ENCODE data around the gene STC2. TPM values are rescaled to one million over a fixed set of nuclear protein-coding genes. Genes with fewer than 3 reads are reported as not detected.

The STC2 gene
- total RNA-seq, 2 experiments from 2014 or later = 6.7 to 13.0 TPM

GRCh38 chr5:173315495-173316338 is 12.5 kb downstream of the STC2 start:
- H3K27me3 Mint-ChIP-seq = peaks cover 44% of the 10 kb centered on the region
- ATAC-seq (no peak), DNase-seq (no peak)
- no peaks in the 10 kb centered on the region for H3K4me1 Mint-ChIP-seq
- H3K4me3 Mint-ChIP-seq = no peak overlapping the region
- H3K27ac Mint-ChIP-seq = no peak overlapping the region
- CTCF ChIA-PET = interaction anchor here (1.4 kb wide), 1 partner anchor 16 kb away, joined by 7 read pairs; no protein-coding TSS in a partner anchor
- H3K36me3 Mint-ChIP-seq = peaks cover 12% of the 10 kb centered on the region
- no peaks in the 10 kb centered on the region for H3K9me3 Mint-ChIP-seq (ENCODE audit: low read depth)

- H3K4me3 Mint-ChIP-seq = no peak overlapping the region
- CTCF ChIA-PET = interaction anchor here (0.9 to 1.4 kb wide), 3 partner anchors 14 to 17 kb away, joined by 3 to 7 read pairs (median 4); partner anchors contain the start of gene STC2
- H3K4me1 Mint-ChIP-seq = no peaks in the 10 kb centered on the region
- H3K27me3 Mint-ChIP-seq = peaks cover 47% of the 10 kb centered on the region
- no peak overlapping the region for H3K27ac Mint-ChIP-seq
- no peaks in the 10 kb centered on the region for H3K9me3 Mint-ChIP-seq (ENCODE audit: low read depth)
- DNase-seq (no peak), ATAC-seq (no peak)
- peaks cover 10% of the 10 kb centered on the region for H3K36me3 Mint-ChIP-seq
Observed at GRCh38 chr5:173314166-173314952, 13.9 kb downstream of the STC2 start.

GRCh38 chr5:173313351-173313801 is 14.8 kb downstream of the STC2 start:
- no peak overlapping the region for H3K27ac Mint-ChIP-seq
- peaks cover 48% of the 10 kb centered on the region for H3K27me3 Mint-ChIP-seq

GRCh38 chr5:173312821-173313220 is 15.4 kb downstream of the STC2 start:
- Mint-ChIP-seq H3K36me3 (peaks cover 4% of the 10 kb centered on the region), H3K27ac (no peak overlapping the region), H3K4me3 (no peak overlapping the region), H3K4me1 (no peaks in the 10 kb centered on the region), H3K27me3 (peaks cover 51% of the 10 kb centered on the region), H3K9me3 (ENCODE audit: low read depth) (no peaks in the 10 kb centered on the region)
- no peak for ATAC-seq
- CTCF ChIA-PET = no interaction called here
- no peak for DNase-seq

More at GRCh38 chr5:173313351-173313801, 14.8 kb downstream of the STC2 start:
- Mint-ChIP-seq H3K4me1 (no peaks in the 10 kb centered on the region), H3K4me3 (no peak overlapping the region), H3K36me3 (peaks cover 7% of the 10 kb centered on the region), H3K9me3 (ENCODE audit: low read depth) (no peaks in the 10 kb centered on the region)
- CTCF ChIA-PET = no interaction called here
- DNase-seq (no peak), ATAC-seq (no peak)

- Mint-ChIP-seq H3K4me3 (no peak overlapping the region), H3K4me1 (no peaks in the 10 kb centered on the region), H3K27me3 (peaks cover 54% of the 10 kb centered on the region), H3K36me3 (peaks cover 2% of the 10 kb centered on the region), H3K27ac (no peak overlapping the region), H3K9me3 (ENCODE audit: low read depth) (no peaks in the 10 kb centered on the region)
- DNase-seq (no peak), ATAC-seq (no peak)
- CTCF ChIA-PET = interaction anchor here (1.0 kb wide), 1 partner anchor 28 kb away, joined by 3 read pairs; no protein-coding TSS in a partner anchor
Observed at GRCh38 chr5:173311818-173312585, 16.2 kb downstream of the STC2 start.

- no peak overlapping the region for H3K27ac Mint-ChIP-seq
- peaks cover 55% of the 10 kb centered on the region for H3K27me3 Mint-ChIP-seq
- CTCF ChIA-PET = interaction anchor here (1.0 to 1.4 kb wide), 2 partner anchors 21 to 27 kb away, joined by 3 to 4 read pairs; no protein-coding TSS in a partner anchor
- no peaks in the 10 kb centered on the region for H3K4me1 Mint-ChIP-seq
- no peak for DNase-seq
- H3K4me3 Mint-ChIP-seq = no peak overlapping the region
- H3K36me3 Mint-ChIP-seq = peaks cover 1% of the 10 kb centered on the region
- no peak for ATAC-seq
- H3K9me3 Mint-ChIP-seq (ENCODE audit: low read depth) = no peaks in the 10 kb centered on the region
Observed at GRCh38 chr5:173310861-173311785, 17.1 kb downstream of the STC2 start.

GRCh38 chr5:173310218-173310769 is 17.9 kb downstream of the STC2 start:
- H3K27me3 Mint-ChIP-seq = peaks cover 54% of the 10 kb centered on the region
- CTCF ChIA-PET = interaction anchor here (1.4 kb wide), 1 partner anchor 21 kb away, joined by 4 read pairs; no protein-coding TSS in a partner anchor

GRCh38 chr5:173309731-173310130 is 18.5 kb downstream of the STC2 start:
- H3K27me3 Mint-ChIP-seq = peaks cover 50% of the 10 kb centered on the region
- no peaks in the 10 kb centered on the region for H3K9me3 Mint-ChIP-seq (ENCODE audit: low read depth)
- H3K4me3 Mint-ChIP-seq = no peak overlapping the region
- no peak overlapping the region for H3K27ac Mint-ChIP-seq
- no peak for DNase-seq
- peaks cover 1% of the 10 kb centered on the region for H3K36me3 Mint-ChIP-seq
- CTCF ChIA-PET = no interaction called here
- no peaks in the 10 kb centered on the region for H3K4me1 Mint-ChIP-seq
- ATAC-seq = no peak

More at GRCh38 chr5:173310218-173310769, 17.9 kb downstream of the STC2 start:
- no peak for ATAC-seq
- no peak overlapping the region for H3K4me3 Mint-ChIP-seq
- H3K27ac Mint-ChIP-seq = no peak overlapping the region
- no peak for DNase-seq
- no peaks in the 10 kb centered on the region for H3K4me1 Mint-ChIP-seq
- H3K36me3 Mint-ChIP-seq = peaks cover 1% of the 10 kb centered on the region
- H3K9me3 Mint-ChIP-seq (ENCODE audit: low read depth) = no peaks in the 10 kb centered on the region

- CTCF ChIA-PET = interaction anchor here (1.6 kb wide), 1 partner anchor 11 kb away, joined by 3 read pairs; no protein-coding TSS in a partner anchor
Observed at GRCh38 chr5:173308226-173308625, 20.0 kb downstream of the STC2 start.

GRCh38 chr5:173307695-173308094 is 20.5 kb downstream of the STC2 start:
- CTCF ChIA-PET = interaction anchor here (1.6 kb wide), 1 partner anchor 12 kb away, joined by 3 read pairs; no protein-coding TSS in a partner anchor
- DNase-seq (no peak), ATAC-seq (no peak)
- Mint-ChIP-seq H3K4me1 (no peaks in the 10 kb centered on the region), H3K27me3 (peaks cover 54% of the 10 kb centered on the region), H3K36me3 (peaks cover 1% of the 10 kb centered on the region), H3K4me3 (no peak overlapping the region), H3K27ac (no peak overlapping the region), H3K9me3 (ENCODE audit: low read depth) (no peaks in the 10 kb centered on the region)

More at GRCh38 chr5:173308226-173308625, 20.0 kb downstream of the STC2 start:
- H3K36me3 Mint-ChIP-seq = peaks cover 1% of the 10 kb centered on the region
- no peak for ATAC-seq
- no peak for DNase-seq
- H3K27me3 Mint-ChIP-seq = peaks cover 54% of the 10 kb centered on the region
- no peak overlapping the region for H3K4me3 Mint-ChIP-seq
- H3K27ac Mint-ChIP-seq = no peak overlapping the region
- H3K9me3 Mint-ChIP-seq (ENCODE audit: low read depth) = no peaks in the 10 kb centered on the region
- no peaks in the 10 kb centered on the region for H3K4me1 Mint-ChIP-seq

GRCh38 chr5:173306695-173307094 is 21.5 kb downstream of the STC2 start:
- Mint-ChIP-seq H3K27ac (no peak overlapping the region), H3K4me3 (no peak overlapping the region), H3K27me3 (peaks cover 54% of the 10 kb centered on the region), H3K9me3 (ENCODE audit: low read depth) (no peaks in the 10 kb centered on the region), H3K4me1 (no peaks in the 10 kb centered on the region), H3K36me3 (peaks cover 1% of the 10 kb centered on the region)
- CTCF ChIA-PET = interaction anchor here (0.9 kb wide), 1 partner anchor 12 kb away, joined by 3 read pairs; no protein-coding TSS in a partner anchor
- ATAC-seq (no peak), DNase-seq (no peak)

Data from activated CD8-positive, alpha-beta memory T cell treated with anti-CD3 and anti-CD28 coated beads, Interleukin-2, amount 10 ng/mL, durations not matched to agents 7 days and 5 days (primary cell).